Measurements from ENCODE around the gene ABLIM3.

The ABLIM3 gene

DNA sequence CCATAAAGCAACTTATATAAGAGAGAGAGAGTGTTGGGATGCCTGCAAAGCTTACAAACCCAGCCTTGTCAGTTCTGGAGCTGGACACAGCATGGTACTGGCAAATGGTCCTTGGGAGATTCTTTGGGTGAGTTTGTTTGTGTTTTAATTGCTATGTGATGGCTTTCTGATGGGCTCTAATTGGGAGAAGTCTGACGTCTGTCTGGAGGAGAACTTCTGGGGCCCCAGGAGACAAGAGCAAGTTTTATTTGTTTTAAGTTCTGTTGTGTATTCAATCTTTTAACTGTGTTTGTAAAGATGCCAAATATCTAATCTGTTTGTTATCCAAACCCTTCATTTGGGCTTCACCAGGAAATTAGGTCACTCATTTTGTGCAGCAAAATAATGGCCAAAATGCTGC, 80.0 kb downstream of the ABLIM3 start:
- DNase-seq: no peak

- no peak for DNase-seq
Measured at GRCh38 chr5:149221731-149222342, 80.5 kb downstream of the ABLIM3 start.

- no peak for DNase-seq
Measured at GRCh38 chr5:149223081-149223848, 82.0 kb downstream of the ABLIM3 start.

GRCh38 chr5:149224282-149224681, 83.0 kb downstream of the ABLIM3 start:
- DNase-seq: no peak

DNA sequence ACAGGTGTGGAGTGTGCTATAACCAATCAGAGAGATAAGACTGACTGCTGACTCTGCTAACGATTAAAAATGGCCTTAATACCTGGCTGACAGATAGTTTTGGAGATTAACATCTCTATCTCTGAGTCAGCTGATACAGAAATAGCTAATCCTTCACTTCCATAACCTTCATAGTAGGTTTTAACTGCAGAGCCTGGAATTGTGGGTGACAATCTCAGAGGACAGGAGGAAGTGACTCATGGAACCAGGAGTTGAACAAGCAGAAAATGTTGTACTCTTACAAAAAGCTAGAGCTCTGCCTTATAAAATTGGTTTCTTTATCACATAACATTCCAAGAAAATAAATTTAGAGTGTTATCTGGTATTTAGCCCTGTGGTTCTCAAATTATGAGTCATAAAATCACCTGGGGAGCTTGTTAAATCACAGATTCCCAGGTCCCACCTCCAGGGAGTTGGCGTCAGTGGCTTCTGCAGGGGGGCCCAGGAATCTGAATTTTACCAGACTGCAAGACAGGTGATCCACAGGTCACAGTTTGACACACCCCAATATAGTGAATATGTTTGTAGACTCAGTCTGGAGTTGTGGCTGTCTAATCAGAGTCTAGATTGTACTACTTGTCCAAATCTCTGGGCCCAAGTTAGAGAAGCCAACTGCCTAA, 86.0 kb downstream of the ABLIM3 start:
- no peak for DNase-seq

DNA sequence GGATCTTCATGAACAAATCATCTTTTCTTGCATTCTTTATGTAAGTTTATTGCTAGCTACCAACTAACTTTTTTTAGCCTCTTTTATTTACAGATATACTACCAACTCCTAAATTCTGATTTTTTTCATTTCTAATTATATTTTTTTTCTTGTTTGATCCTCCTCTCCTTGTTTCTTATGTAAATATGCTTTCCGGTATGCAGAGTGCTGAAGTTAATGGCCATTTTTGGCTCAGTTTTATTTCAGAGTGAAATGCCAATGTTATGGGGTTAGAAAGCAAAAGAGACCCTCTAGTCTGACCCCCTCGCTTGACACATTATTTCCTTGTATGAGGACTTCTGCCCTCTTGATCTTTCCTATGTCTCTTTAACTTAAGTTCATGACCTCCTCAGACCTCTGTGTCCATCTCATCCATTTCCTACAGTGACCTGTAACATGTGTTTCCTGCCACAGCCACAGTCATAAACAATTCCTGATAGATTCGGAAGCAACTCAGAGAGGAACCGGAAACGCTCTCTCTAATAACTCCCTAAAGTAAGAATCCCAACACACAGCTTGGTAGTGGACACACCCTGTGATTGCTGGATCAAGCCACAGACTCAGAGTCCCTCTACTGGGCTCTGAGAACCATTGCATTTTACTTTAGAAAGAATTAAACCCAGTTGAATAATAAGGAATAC, 87.5 kb downstream of the ABLIM3 start:
- DNase-seq: no peak

DNA sequence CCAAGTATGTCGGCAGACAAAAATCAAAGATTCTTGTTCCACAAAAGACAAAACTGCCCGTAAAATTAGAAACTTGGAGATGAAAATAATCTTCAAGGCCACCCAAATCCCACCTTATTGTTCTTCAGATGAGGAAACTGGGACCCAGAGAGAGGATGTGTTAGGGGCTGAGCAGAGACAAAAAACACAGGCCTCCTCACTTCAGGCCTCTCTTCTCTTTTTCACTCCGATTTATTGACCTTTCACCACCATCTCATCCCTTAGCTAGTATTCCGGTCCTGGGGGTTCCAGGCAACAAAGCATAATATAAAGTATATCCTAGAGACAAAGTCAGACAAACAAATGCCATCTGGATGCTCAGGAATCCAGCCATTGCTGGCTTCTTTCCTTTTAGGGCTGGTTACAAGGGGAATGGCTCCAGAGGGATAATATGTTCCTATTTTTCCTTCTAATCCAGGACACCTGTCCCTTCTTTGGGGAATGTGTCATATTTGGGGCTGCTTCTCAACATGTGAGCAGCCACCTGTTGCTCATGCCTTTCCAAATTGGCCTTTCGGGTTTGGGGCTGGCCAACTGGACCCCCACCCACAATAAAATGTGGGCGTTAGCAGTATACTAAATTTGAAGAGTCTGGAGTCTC, 88.1 kb downstream of the ABLIM3 start:
- DNase-seq: no peak

- DNase-seq: no peak
Measured at GRCh38 chr5:149235841-149236240, 94.5 kb downstream of the ABLIM3 start.

DNA sequence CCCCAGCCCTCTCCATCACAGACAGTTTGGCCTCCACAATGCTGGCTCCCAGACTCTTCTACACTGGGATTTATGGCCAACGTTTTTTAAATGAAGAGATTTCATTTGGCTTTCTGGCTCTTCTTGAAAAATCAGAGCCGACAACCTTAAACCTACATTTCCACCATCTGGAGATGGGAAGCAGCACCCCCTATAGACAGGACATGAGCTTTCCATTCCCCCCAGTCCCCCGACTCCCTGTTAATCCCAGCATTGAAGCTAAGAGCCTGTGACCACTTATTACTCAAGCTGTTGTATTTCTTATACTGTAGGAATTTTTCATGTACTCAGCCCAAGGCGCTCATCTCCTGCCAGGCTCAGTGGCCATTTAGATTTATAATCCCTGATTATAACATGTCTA, 96.4 kb downstream of the ABLIM3 start:
- DNase-seq: no peak

- no peak for DNase-seq
Measured at GRCh38 chr5:149238540-149238939, 97.2 kb downstream of the ABLIM3 start.

DNA sequence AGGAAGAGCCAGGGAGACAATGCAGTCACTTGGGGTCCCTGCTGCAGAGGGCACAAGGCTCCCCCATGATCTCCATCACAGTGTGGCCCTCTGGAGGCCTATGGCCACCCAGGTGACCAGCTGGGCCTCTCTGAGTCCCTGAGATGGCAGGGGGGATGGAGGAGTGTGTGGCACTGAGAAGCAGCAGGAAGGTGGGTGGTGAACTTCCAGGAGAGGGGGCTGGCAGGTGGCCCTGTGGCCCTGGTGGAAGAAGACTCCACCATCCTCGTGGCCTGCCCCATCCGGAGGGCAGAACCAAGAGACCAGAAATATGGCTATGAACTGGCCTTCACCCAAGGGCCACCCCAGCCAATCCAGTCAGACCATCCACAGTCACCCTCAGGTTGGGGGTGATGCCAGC, 98.6 kb downstream of the ABLIM3 start:
- no peak for DNase-seq

GRCh38 chr5:149240354-149240998, 99.2 kb downstream of the ABLIM3 start:
- DNase-seq: peak; percentile 85

GRCh38 chr5:149242339-149242738, 101.0 kb downstream of the ABLIM3 start:
- no peak for DNase-seq

- no peak for DNase-seq
Measured at GRCh38 chr5:149246906-149247305, 105.6 kb downstream of the ABLIM3 start.

DNA sequence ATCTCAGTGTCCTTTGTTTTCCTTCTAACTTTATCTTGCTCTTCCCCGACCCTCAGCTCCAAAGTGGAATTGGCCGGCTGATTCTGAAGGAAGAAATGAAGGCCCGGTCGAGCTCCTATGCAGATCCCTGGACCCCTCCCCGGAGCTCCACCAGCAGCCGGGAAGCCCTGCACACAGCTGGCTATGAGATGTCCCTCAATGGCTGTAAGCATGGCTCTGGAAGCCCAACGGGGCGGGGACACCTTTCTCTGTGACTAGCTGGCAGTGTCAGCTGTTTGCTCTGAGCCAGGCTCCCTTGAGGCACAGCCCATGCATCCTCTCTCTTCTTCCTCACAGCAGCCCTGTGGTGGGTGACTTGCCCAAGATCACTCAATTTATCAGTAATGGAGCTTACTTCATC, 106.4 kb downstream of the ABLIM3 start:
- no peak for DNase-seq

DNA sequence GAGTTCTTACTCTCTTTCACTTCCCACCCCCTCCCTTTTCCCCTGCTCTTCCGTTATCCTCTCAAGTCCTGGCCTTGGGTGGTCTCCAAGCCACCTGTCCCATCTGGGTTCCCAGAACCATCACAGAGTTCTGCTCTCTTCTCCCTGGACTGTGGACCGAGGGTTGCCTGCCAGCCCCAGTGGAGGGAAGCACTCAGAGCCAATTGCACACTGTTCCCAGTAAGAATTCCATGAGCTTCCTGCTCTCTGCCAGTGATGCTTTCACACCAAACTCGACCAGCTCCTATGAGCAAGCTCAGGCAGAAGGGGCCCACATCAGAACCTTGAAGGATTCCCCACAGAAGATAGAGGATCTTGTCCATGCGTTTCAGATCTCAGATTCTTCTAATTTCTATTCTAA, 110.3 kb downstream of the ABLIM3 start:
- no peak for DNase-seq

DNA sequence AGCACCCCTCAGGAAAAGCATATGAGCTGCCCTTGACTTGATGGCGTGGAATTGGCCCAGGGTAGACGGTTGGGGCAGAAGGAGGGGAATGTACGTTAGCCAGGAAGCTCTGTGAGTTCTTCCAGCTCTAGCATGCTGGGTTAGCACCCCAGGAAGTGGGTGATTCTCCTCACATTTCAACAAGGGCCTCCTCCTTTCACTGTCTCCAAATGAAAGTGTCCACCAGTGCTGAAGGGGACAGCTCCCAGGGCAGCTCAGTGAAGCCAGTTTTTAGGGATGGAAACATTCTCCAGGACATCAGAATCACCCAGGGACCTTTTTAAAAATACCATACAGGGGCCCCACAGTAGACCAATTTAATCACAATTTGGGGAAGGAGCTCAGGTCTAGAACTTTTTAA, 113.2 kb downstream of the ABLIM3 start:
- DNase-seq: no peak

- DNase-seq: no peak
Measured at GRCh38 chr5:149256451-149256850, 115.2 kb downstream of the ABLIM3 start.

DNA sequence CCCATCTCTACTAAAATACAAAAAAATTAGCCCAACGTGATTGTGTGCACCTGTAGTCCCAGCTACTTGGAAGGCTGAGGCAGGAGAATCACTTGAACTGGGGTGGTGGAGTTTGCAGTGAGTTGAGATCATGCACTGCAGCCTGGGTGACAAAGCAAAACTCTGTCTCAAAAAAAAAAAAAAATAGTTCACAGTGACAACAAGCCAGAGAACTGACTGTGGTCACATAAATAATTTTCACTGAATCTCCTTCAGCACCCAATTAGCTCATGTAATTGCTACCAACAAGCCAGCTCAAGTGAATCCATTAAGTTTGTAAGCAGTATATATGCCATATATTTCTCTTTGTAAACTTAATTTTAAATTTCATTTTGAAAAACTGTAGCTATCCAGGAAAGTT, 115.8 kb downstream of the ABLIM3 start:
- no peak for DNase-seq

DNA sequence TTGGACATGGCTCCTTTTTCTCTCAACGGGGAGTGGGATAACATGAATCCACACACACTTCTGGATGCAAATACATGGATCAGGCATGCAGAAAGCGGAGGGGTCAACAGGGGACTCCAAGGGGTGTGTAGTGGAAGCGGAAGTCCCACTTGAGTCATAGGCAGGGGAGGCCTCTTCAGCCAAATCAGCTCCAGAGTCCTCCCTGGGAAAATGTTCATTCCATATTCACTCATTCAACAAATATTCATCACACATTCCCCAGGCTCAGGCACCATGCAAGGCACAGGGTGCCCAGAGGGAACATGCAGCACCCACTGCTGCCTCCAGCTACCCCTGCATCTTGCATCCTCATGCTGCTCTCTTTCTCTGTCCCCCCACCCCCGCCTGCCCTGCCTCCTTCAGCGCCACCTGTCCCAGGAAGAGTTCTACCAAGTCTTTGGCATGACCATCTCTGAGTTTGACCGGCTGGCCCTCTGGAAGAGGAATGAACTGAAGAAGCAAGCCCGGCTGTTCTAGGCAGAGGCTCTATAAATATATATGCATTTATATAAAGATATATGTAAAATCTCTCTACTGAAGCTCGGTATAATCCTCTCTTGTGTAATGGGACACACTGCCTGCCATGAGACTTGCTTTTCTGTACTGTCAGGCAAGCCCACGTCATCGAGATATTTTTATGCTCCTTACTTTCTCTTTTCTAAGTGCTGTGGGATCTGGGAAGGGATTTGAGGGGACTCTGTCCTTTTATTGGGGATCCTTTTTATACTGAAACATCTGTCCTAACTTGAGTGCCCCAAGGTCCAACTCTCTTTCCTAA, 116.8 kb downstream of the ABLIM3 start:
- DNase-seq: no peak

GRCh38 chr5:149260761-149261160, 119.5 kb downstream of the ABLIM3 start:
- no peak for DNase-seq

DNA sequence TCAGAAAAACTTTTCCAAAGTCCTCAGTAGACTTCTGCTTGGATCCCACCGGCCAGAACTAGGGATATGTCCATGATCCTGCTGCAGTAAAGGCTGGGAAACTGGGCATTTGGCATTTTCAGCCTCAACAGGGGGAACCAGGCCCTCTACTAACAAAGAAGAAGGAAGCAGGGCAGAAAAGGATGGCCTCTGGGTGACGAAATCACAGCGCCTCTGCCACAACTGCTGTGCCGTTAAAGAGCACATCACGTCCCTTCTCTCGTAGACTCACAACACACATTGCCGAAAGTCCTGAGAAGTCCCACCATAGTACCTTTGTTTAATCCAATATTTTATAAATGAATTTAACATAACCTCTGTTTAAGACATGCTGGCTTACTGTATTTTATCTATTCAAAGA, 120.0 kb downstream of the ABLIM3 start:
- no peak for DNase-seq

Measured in activated CD8-positive, alpha-beta memory T cell treated with anti-CD3 and anti-CD28 coated beads for 24 hours (primary cell).